ENCODE data around the gene QRICH1. TPM values are rescaled to one million over a fixed set of nuclear protein-coding genes. Genes with fewer than 3 reads are reported as not detected.

The QRICH1 gene
- total RNA-seq, 1 experiment from 2014 or later = 151 TPM

GRCh38 chr3:48983096-48983495, 110.8 kb downstream of the QRICH1 start:
- H2BK12ac ChIP-seq (ENCODE audit: insufficient read length, low read depth, low read length) = no peak overlapping the region
- H3K4me2 ChIP-seq (ENCODE audit: insufficient read depth, insufficient read length, low read length) = no peak overlapping the region
- Mint-ChIP-seq H3K27ac (peak overlapping the region in 2 of 3 experiments; percentile 34 to 46; a peak in 2 of 7 replicates), H3K4me3 (no peak overlapping the region), H3K36me3 (ENCODE audit: insufficient read depth in 1 of 3, low read depth in 3 of 3) (peaks cover 37 to 72% (median 53%) of the 10 kb centered on the region in 3 experiments), H3K4me1 (peaks cover 3% of the 10 kb centered on the region in 2 experiments), H3K27me3 (ENCODE audit: low read depth) (no peaks in the 10 kb centered on the region; the same call in 1 of the 2 replicates), H3K9me3 (no peaks in the 10 kb centered on the region)
- no peaks in the 10 kb centered on the region for H3K79me1 ChIP-seq (ENCODE audit: insufficient read depth, low read depth, low read length, poor library complexity, severe bottlenecking)
- no peaks in the 10 kb centered on the region for H3K79me2 ChIP-seq (ENCODE audit: insufficient read depth, low read length)
- no peak overlapping the region for H2BK15ac ChIP-seq (ENCODE audit: low read depth, low read length)
- H3K56ac ChIP-seq (ENCODE audit: insufficient read length, low read depth, low read length) = no peak overlapping the region
- H3K18ac ChIP-seq (ENCODE audit: insufficient read length, low read depth, low read length) = no peak overlapping the region
- no peak overlapping the region for H4K8ac ChIP-seq (replicated peaks; ENCODE audit: insufficient read length, low read depth, low read length)
- H2AFZ ChIP-seq (ENCODE audit: low read length) = no peak overlapping the region
- no peak overlapping the region for H2BK5ac ChIP-seq (ENCODE audit: insufficient read length, low read length)
- WGBS (ENCODE audit: extremely low coverage, insufficient read length, low lambda C conversion rate) = no CpG with 5 or more reads among the region's 4 CpGs
- H3K4me1 ChIP-seq (ENCODE audit: insufficient read depth, low read length) = no peaks in the 10 kb centered on the region
- no peak overlapping the region for H3T11ph ChIP-seq (ENCODE audit: low read length)
- H3K14ac ChIP-seq (ENCODE audit: insufficient read depth, low read length) = no peak overlapping the region
- no peak overlapping the region for H3K9ac ChIP-seq (ENCODE audit: extremely low read depth, insufficient read length, low read length)
- H3K27me3 ChIP-seq (ENCODE audit: insufficient read depth, low read length) = no peaks in the 10 kb centered on the region
- no peaks in the 10 kb centered on the region for H3K23me2 ChIP-seq (ENCODE audit: insufficient read length, low read depth, low read length, poor library complexity, severe bottlenecking)
- no peak for TF ChIP-seq CTCF (conservative IDR thresholded peaks at IDR 0.05)
- no peak overlapping the region for H2BK20ac ChIP-seq (ENCODE audit: low read depth, low read length, poor library complexity, severe bottlenecking)
- no peak overlapping the region for H3K4ac ChIP-seq (ENCODE audit: low read depth, low read length)
- no peaks in the 10 kb centered on the region for H3K9me3 ChIP-seq (ENCODE audit: control insufficient read depth, low read depth, low read length)
- H3K23ac ChIP-seq (ENCODE audit: insufficient read length, low read depth, low read length) = no peak overlapping the region
- H2AK5ac ChIP-seq (ENCODE audit: insufficient read length, low read length) = no peak overlapping the region
- H3K27ac ChIP-seq (ENCODE audit: insufficient read length, low read depth, low read length) = no peak overlapping the region
- no peaks in the 10 kb centered on the region for H4K20me1 ChIP-seq (ENCODE audit: control insufficient read depth, insufficient read depth, insufficient read length)
- no peak overlapping the region for H2BK120ac ChIP-seq (ENCODE audit: low read depth, low read length, poor library complexity, severe bottlenecking)
- H4K5ac ChIP-seq (ENCODE audit: insufficient read length, low read depth, low read length) = no peak overlapping the region
- DNase-seq = no peak
- H4K91ac ChIP-seq (ENCODE audit: insufficient read length, low read depth, low read length) = no peak overlapping the region
